Measurements from ENCODE around the gene SRRD.

- TF ChIP-seq CTCF (IDR thresholded peaks at IDR 0.05) (no peak), POLR2A (IDR thresholded peaks at IDR 0.05) (no peak), EP300 (IDR thresholded peaks at IDR 0.05) (no peak), POLR2AphosphoS5 (IDR thresholded peaks at IDR 0.05) (no peak)
These were observed 2.7 kb downstream of the SRRD start for GRCh38 chr22:26486394-26486793.

Data from suprapubic skin (tissue), 4 donors.